HG02642 (cell line): Measurements from ENCODE around the gene ISCA2.
"Not testable (repeated sequence)": the region's sequence is repeated elsewhere in the genome, so short reads cannot be mapped to it uniquely, and the experiment has no call there.

ENCODE experiments used
- ATAC-seq: cut with Tn5 transposase; IDR thresholded peaks from one replicate; pipeline ENCODE4 v1.9.1; 2021; ENCODE audit warnings: mild to moderate bottlenecking; ENCODE audit not compliant: unreplicated experiment, poor library complexity

Gene ISCA2

GRCh38 chr14:74525361-74525851 lies 31.8 kb downstream of the ISCA2 start:
- ATAC-seq = no peak

- ATAC-seq = no peak
Observed at GRCh38 chr14:74526854-74527585, 33.5 kb downstream of the ISCA2 start.

GRCh38 chr14:74527736-74528280 lies 34.2 kb downstream of the ISCA2 start:
- ATAC-seq = no peak

- no peak for ATAC-seq
Observed at GRCh38 chr14:74528406-74528805, 34.8 kb downstream of the ISCA2 start.

- no peak for ATAC-seq
Observed at GRCh38 chr14:74528886-74529285, 35.3 kb downstream of the ISCA2 start.

- ATAC-seq = no peak
Observed at GRCh38 chr14:74531006-74531405, 37.4 kb downstream of the ISCA2 start.

- ATAC-seq = no peak
Observed at GRCh38 chr14:74531467-74531866, 37.9 kb downstream of the ISCA2 start.

- ATAC-seq = no peak
Observed at GRCh38 chr14:74532246-74532645, 38.7 kb downstream of the ISCA2 start.

- no peak for ATAC-seq
Observed at GRCh38 chr14:74533576-74533975, 40.0 kb downstream of the ISCA2 start.

GRCh38 chr14:74535756-74536325 lies 42.3 kb downstream of the ISCA2 start:
- no peak for ATAC-seq

GRCh38 chr14:74536336-74536735 lies 42.8 kb downstream of the ISCA2 start:
- ATAC-seq = not testable (repeated sequence)

- no peak for ATAC-seq
Observed at GRCh38 chr14:74538411-74539391, 45.1 kb downstream of the ISCA2 start.

GRCh38 chr14:74539503-74539902 lies 45.9 kb downstream of the ISCA2 start:
- ATAC-seq = no peak

GRCh38 chr14:74541225-74541624 lies 47.7 kb downstream of the ISCA2 start:
- no peak for ATAC-seq

GRCh38 chr14:74542056-74542685 lies 48.6 kb downstream of the ISCA2 start:
- no peak for ATAC-seq

- ATAC-seq = no peak
Observed at GRCh38 chr14:74543771-74544438, 50.3 kb downstream of the ISCA2 start.

- ATAC-seq = no peak
Observed at GRCh38 chr14:74545386-74545785, 51.8 kb downstream of the ISCA2 start.

- ATAC-seq = no peak
Observed at GRCh38 chr14:74546416-74546815, 52.9 kb downstream of the ISCA2 start.
